HG02759 (cell line): ENCODE data around the gene MOB3C.

Experiments used
- ATAC-seq: cut with Tn5 transposase; IDR thresholded peaks from one replicate; pipeline ENCODE4 v1.9.1; 2021; ENCODE audit warnings: mild to moderate bottlenecking, moderate library complexity; ENCODE audit not compliant: unreplicated experiment

The MOB3C gene

DNA sequence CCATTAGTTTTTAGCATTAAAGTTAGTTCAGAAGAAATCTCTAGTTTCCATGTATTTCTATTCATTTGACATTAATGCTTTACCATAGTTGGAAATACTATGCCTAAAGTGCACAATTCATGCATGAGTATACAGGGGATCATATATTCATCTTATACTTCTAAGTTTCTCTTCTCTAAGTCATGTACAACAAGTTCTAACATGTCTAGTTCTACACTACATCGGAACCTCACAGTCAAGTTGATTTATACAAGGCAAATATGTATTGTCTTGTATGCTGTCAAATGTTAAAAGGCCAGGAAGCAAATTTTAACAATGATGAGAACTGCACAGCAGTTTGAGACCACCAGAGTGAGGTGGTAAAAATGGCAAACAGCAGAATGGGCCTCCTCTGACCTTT is 22.9 kb upstream of the MOB3C start:
- no peak for ATAC-seq

DNA sequence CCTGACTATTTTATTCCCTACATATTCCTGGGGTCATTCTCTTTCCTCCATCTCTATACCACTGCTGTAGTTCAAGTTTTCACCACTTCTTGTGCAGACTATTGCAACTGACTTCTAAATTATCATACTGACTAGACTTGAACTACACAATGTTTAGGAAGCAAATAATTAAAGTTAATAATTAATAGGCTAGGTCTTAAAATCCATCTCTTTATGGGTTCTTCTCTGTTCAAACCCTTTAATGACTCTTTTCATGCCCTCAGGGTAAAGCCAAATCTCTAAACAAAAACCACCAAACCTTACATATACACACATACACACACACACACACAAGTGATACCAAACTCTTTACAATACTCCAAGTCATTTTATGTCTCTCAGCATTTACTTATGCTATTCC is 22.3 kb upstream of the MOB3C start:
- ATAC-seq: no peak

DNA sequence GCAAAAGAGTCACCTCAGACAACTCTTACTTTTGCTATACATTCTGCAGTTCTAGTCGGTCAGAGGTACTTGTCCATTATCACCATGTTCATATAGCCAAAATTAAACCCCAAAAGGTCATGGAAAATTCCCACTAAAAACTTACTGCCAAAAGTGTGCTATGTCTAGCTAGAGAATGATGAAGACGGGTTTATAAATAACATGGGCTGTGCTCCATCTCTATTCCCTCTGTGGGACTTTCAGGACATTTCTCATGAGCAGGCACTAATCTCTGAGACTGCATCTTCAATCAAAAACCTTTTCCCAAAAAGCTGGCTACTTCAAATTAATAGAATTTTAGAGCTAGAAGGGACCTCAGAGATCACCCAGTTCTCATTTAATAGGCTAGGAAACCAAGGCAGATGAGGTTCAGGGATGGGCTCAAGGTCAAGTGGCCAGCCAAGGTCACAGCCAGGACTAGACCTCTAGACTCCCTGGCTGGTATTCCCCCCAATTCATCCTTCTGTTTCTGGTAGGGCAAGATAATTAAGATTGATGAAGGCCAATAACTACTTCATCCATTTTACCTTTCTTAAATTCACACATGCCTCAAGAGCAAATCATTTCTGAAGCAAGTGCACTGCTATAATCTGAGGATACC is 21.0 kb upstream of the MOB3C start:
- no peak for ATAC-seq

DNA sequence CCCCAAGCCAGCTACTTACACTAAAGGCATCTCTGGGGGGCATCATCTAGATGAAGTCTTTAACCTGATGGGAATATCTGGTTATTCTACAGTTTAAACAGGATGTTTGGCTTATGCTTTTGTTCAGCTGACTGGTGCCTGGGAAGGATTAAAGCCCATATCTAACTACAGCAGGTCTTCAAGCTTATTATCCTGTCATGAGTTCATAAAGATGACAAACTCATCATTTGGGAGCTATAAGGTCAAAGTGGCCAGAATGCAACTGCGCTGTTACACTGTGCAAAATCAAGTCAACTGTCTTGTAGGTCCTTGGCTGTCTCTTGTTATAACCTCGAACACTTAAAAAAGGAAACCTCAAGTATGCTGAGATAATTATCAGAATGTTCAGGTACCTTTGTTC is 18.6 kb upstream of the MOB3C start:
- no peak for ATAC-seq

DNA sequence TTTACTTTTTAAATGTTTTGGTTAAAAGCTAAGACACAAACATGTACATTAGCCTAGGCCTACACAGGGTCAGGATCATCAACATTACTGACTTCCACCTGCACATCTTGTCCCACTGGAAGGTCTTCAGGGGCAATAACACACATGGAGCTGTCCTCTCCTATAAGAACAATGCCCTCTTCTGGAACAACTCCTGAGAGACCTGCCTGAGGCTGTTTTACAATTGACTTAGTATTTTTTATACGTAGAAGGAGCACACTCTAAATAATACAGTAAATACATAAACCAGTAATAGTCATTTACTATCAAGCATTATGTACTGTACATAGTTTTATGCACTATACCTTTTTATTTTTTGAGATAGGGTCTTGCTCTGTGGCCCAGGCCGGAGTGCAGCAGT is 14.1 kb upstream of the MOB3C start:
- ATAC-seq: no peak

DNA sequence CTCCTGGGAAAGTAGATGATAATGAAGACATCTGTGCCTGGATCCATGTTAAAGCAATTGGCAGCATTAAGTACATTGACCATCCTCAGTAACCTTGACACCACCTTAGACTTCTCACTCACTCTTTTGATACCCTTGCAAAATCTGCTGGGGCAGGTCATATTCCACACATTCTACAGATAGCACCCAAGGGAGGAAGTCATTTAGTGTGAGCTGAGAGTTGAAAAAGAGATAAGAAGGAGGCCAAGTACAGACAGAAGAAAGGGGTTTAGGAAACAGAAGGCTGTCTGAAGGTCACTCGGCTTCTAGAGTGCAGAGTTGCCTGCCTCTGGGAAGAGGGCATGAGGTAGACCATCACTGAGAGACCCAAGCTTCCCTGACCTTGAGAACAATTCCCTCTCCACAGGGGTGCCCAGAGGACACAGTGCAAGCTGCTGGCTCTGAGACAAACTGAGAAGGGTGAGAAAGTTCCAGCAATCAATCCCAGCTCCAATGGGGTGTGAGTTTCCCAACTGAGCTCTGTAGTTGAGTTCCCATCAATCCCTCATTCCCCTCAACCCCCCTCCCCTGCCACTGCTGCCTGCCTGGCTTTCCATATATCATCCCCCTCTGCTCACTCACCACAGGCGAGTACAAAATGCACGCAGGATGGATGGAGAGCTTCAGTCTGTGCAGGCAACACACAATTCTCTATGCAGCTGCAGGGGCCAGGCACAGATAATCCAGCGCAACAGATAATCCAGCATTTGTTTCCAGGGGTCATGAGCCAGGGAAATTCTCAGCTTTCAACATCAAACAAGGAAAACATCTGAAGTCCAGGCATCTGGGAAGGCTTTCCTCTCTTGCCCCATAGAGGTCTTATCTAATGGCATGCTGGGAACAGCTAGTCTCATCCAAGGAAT is 7.4 kb upstream of the MOB3C start:
- ATAC-seq: no peak

DNA sequence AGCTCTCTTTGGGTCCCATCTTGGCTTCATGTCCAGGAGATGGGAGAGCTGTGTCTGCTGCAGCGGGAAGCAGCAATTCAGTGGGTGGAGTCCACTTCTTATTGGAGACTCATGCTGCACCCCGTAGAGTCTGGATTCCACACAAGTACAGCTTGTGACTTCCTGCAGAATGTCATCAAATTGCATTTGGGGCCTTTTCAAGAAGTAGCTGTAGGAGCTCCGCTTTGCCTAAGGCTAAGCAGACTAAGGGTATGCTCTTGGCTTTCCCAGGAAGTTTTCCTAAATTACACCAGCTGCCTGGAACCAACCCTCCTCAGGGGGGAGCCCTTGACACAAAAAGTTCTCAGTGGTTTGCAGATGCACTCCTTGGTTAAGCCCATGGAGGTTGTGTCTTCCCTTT is 5.7 kb upstream of the MOB3C start:
- ATAC-seq: no peak

DNA sequence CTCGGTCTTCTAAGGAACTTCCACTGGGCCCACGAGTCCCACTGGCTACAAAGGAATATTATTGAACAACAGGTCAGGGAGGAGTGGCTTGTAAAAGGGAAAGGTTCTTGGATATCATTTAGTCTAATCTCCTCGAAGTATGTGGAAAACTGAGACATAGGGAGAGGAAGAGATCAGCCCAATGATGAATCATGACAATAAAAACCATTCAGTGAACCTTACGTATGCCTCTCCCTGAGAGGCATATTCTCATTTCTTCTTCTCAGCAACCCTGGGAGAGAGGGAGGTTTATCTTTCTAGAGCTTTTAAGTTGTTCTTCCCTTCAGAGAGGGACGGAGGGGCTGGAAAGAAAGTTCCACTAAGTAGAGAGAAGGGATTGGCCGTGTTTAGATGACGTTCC is 5.3 kb upstream of the MOB3C start:
- ATAC-seq: no peak

DNA sequence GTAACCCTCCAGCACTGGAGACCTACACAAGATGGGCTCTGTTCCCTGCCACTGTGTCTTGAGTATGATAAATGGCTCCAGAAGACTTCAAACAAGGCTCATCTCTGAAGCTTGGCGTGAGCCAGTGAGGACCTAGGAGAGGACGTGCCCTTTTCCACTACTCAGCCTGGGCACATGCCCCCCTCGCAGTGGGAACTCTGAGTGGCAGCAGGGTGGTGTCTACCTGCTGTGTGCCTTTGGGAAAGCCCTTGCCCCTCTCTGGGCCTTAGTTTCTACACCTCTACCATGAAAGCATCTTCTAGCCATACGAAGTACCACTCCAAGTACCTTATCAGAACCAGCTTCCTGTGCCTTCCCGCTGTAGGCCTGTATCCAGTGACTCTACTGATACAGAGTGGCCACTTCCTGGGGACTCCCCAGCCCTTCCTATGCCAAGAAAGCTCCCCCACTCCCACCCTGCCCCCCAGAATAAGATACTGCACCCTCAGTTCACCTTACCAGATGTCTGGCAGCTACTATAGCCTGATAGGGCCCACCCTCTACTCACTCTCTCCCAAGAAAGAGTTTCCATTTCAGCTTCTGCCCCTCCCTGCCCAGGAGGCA is 3.1 kb upstream of the MOB3C start:
- ATAC-seq: no peak

DNA sequence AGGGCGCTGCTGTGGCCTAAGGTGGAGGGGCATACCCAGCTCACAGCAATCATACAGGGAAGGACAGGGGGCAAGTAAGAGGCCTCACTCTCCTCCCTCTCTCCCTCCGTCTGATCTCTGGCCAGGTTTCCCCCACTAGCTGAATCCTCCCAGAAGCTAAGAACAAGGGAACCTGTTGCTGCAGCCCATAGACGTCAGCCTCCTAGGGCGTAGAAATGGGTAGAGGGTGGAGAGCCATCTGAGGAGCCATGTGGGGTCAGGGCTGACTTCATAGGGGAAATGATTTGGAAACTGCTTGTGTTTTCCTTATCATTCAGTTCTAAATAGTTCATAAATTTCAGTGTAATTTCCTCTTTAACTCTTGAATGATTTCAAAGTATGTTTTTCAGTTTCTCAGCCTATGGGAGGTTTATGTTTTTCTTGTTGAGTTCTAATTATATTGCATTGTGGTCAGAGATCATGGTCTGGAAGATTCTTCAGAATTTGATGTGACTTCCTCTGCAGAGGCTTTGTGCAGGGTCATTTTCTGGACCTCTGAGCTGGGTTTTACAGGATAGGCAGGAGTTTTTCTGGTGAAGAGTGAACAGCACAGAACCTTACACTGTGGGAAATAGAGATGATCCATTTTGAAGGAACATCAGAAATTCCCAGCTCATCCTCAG is 2.3 kb upstream of the MOB3C start:
- ATAC-seq: no peak

DNA sequence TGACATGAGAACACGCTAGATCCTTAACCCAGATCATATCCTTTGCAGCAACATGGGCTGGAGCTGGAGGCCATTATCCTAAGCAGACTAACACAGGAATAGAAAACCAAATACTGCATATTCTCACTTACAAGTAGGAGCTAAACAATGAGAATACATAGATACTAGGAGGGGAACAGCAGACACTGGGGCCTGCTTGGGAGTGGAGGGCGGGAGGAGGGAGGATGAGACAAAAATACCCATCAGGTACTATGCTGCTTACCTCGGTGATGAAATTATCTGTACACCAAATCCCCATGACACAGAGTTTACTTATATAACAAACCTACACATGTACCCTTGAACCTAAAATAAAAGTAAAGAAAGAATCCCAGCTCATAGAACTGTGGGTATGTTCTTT is 1.2 kb upstream of the MOB3C start:
- no peak for ATAC-seq

DNA sequence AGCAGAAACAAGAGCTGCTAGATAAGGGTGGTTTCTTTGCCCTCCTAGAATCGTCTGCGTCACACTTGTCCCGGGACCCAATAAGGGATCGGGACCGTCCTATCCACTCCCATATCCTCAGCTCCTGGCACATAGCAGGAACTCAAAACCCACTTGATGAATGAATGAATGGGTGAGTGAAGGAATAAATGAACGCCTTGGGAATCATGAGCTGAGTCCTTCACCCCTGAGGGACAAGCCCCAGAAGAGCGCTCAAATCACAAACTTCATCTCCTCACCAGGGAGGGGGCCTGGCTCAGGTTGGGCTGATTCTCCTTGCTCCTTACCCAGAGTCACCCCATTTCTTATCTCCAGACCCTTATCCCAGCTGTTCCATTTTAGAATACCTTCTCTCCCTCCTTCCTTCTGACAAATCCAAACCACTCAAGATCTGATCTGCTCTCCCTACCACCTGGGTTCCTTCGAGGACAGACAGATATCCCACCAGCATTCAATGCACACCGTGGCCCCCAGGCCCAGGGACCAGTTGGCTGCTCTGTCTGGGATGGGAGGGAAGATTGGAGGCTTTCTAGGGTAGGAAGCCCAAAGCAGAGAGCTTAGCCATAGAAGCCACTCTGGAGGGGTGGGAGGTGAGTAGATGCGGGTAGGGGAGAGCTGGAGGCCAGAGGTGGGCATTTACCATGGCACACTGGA is 643 bp upstream of the MOB3C start:
- ATAC-seq: no peak

DNA sequence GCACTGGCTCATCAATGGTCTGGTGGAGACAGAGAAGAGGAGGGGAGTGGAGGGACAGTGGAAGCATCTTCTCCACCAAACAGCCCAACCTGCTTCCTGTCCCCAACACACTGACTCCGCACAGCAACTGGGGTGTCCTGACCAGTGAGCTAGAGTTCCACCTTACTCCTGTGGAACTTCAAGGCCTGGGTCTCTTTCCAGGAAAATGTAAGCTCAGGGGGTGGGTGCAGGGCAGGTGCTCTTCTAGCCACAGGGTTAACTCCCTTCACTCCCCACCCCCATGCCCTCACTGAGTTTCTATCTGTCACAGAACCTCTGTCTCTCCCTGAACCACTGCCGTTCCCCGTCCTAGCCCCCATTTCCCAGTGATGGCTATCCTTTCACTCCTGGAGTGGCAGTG is 876 bp downstream of the MOB3C start:
- peak; percentile 2 for ATAC-seq

DNA sequence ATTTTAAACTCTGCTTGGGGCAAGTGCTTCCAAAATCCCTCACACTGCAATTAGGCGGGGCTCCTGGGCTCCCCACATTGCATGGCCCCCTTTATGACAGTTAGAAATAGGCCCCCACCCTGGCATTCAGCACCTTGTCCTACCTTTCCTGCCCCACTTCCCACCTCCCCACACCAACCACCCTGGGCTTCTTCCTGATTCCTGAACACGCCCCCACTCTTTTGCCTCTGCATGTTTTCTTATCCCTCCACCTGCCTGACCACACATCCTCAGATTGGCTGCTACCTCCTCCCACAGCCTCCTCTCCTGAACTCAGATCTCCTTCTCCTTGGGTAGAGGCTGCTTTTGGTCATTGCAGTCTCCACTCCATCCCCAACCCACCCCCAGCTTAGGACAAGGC is 1.5 kb downstream of the MOB3C start:
- ATAC-seq: no peak

DNA sequence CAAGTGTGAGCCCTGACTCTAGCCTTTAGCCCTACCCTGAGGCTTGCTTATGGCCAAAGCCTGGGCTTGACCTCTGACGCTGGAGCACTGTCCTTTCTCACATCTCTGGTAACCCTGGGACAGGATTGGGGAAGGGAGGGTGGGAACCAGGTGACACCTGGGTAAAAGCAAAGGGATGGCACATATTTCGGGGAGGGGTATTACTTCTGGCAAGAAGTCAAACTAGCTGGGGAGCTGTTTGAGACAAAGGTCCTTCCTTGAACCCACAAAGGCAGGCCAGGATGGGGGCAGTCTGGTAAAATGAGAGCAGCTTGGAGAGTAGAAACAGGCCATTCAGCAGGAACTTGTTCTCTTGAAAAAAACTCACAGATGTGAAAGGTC is 2.0 kb downstream of the MOB3C start:
- no peak for ATAC-seq

DNA sequence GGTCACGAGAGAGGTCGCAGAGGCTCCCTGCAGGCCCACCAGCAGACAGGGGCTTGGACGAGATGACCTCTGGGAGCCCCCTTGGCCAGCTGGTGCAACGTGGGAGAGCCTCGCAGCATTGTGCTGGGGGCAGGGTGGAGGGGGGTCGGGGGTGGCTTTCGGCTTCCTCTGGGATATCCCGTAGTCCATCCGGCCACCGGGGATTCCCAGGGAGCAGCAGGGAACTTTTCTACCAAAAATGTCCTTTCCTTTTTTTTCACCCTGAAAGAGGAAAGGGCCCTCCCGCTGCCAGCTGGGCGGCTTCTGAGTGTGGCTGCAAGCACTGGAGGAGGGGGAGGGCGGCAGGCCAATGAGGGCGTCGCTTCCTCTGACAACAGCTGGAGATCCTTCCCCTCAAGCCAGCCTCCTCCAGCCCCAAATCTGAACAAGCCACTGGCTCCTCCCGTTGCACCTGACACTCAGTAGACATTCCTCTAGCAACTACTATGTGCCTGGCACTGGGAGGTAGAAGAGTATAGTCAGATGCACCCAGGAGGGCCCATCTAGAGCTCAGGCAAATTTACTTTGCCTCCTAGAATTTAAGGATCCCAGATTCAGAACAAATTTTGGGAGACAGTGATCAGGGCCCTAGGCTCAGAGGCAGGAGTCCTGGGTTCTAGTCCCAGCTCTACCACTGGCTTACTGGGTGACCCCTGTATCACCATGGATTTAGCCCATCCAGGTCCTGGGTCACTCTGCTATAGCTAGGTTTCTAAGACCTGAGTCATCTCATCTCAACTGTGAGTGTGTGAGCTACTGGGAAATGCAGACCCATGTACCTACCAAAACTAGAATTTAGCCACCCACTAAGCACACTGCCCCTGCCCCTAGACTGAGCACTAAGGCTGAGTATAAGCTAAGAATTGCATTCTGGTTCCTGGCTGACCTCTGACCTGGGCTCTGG is 2.7 kb downstream of the MOB3C start:
- ATAC-seq: peak; percentile 56

DNA sequence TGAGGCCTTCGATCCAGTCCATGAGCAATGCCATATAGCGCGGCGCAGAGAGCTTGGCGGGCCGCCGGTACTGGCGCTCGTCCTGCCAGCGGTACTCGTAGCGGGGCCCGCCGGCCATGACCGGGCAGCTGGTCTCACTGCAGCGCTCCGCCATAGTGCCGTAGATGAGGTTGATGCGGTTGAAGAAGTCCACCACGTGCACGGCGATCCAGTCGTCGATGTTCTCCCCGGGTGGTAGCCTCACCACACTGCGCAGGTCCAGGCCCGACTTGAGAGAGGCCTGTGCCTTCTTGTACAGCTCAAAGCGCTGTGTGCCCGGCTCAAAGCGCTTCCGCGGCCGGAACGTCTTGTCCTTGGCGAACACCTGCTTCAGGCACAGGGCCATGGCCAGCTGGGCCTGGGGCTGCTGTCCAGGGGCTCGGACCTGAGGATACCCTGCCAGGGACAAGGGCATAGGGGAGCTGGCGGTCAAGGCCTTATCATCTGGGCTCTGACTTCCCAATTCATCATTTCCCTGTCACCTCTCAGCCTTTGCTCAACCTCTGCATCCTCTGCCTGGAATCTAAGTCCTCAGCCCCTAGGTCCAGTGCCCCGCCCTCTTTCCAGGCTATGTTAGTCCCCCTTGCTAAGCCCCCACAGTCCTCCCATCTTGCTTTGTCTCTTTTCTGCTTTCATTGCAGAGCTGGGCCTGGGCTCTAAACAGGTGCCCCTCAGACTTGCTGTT is 3.5 kb downstream of the MOB3C start:
- no peak for ATAC-seq

DNA sequence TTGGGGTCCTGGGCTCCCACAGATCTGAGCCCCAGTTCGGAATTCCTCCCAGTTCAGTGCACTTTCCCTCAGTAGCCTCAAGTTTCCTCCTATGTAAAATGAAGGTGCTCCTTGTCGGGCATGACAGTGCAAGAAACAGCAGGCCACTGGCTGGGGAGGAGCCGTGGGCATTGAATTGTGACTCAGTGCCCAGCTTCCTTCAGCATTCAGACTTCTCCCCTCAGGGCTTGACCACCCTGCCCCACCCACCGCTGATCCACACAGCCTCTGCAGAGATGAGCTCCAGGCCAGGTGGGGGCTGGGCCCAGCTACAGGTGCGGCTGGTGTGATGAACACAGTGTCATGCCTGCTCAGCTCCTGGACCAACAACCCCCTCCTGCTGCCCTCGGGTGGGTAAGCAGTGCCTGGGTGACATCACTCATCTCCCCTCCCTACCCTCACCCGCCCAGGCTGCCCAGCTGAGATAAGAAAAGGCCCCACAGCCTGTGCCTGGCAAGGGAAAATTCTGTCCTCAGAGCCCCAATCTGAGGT is 4.9 kb downstream of the MOB3C start:
- ATAC-seq: no peak
